A673 (cell line): ENCODE data around the gene FHIT. TPM values are rescaled to one million over a fixed set of nuclear protein-coding genes. Genes with fewer than 3 reads are reported as not detected.

ENCODE experiments used
- BruUV-seq: library from RNA; stranded (reverse); fragments of 400-500 nt; replicated peaks from 2 replicates; lab custom pipeline; 2021; lab: Mats Ljungman, UMichigan
- CTCF ChIA-PET: fragments of 300-600 bp; sonication (Branson Sonifier 250); formaldehyde crosslinking; loops from one replicate; lab custom pipeline; 2022; ENCODE audit warnings: antibody characterized with exemption; lab: Charles Lee
- POLR2A ChIA-PET: fragments of 300-600 bp; sonication (Branson Sonifier 250); formaldehyde crosslinking; loops from one replicate; lab custom pipeline; 2022; ENCODE audit warnings: antibody characterized with exemption; ENCODE audit not compliant: low non-redundant PET; lab: Charles Lee
- DNase-seq: peaks from one replicate; pipeline ENCODE4 v3.0.0-alpha.2; 2015; ENCODE audit warnings: low spot score
- H3K27ac ChIP-seq: fragments of 200-600 bp; sonication (generic); 2 replicates; pipeline ENCODE4 v1.5.1; 2016; ENCODE audit warnings: mixed run types, low read depth, mild to moderate bottlenecking, mixed read lengths, antibody characterized with exemption, low read length; ENCODE audit not compliant: poor library complexity, severe bottlenecking
- H3K27me3 ChIP-seq: fragments of 200-600 bp; sonication (generic); replicated peaks from 2 replicates; pipeline ENCODE4 v1.6.1; 2017; ENCODE audit warnings: mixed run types, low read depth, mild to moderate bottlenecking, mixed read lengths, antibody characterized with exemption, low read length; ENCODE audit not compliant: insufficient read depth, poor library complexity
- H3K36me3 ChIP-seq: fragments of 200-600 bp; sonication (generic); 2 replicates; pipeline ENCODE4 v1.6.1; 2016; ENCODE audit warnings: mixed run types, mild to moderate bottlenecking, mixed read lengths, antibody characterized with exemption, low read length; ENCODE audit not compliant: insufficient read depth, poor library complexity, severe bottlenecking
- H3K4me1 ChIP-seq: fragments of 200-600 bp; sonication (generic); 2 replicates; pipeline ENCODE4 v1.6.1; 2017; ENCODE audit warnings: mixed run types, mild to moderate bottlenecking, mixed read lengths, antibody characterized with exemption, low read length; ENCODE audit not compliant: insufficient read depth, poor library complexity, severe bottlenecking
- H3K4me3 ChIP-seq: fragments of 200-600 bp; sonication (generic); 2 replicates; pipeline ENCODE4 v1.5.1; 2016; ENCODE audit warnings: low read depth, mixed run types, mild to moderate bottlenecking, mixed read lengths, low read length; ENCODE audit not compliant: poor library complexity, severe bottlenecking
- H3K9me3 ChIP-seq: fragments of 200-600 bp; sonication (generic); 2 replicates; pipeline ENCODE4 v1.6.1; 2016; ENCODE audit warnings: mixed run types, low read depth, mild to moderate bottlenecking, mixed read lengths, antibody characterized with exemption, low read length; ENCODE audit not compliant: poor library complexity, severe bottlenecking
- CTCF ChIP-seq: fragments of 300-800, 200-600 bp; sonication (generic); conservative IDR thresholded peaks from 2 replicates; pipeline ENCODE4 v1.5.1; 2017; ENCODE audit warnings: low read depth, mild to moderate bottlenecking, antibody characterized with exemption, low read length, moderate library complexity, mixed read lengths
- EZH2 ChIP-seq: fragments of 200-600 bp; sonication (generic); IDR thresholded peaks from 2 replicates; pipeline ENCODE4 v1.6.1; 2017; ENCODE audit warnings: borderline replicate concordance, low read depth, mild to moderate bottlenecking, mixed read lengths, antibody characterized with exemption, low read length; ENCODE audit not compliant: poor library complexity, severe bottlenecking
- intact Hi-C: fragments of 100-400 bp; cut with micrococcal nuclease; formaldehyde crosslinking; loops from one replicate; pipeline ENCODE4 v1.10.0; 2022; ENCODE audit not compliant: unreplicated experiment
- total RNA-seq: library from RNA; stranded (reverse); gene quantifications from 2 replicates; pipeline ENCODE4 v1.2.3, GENCODE V29; 2021

FHIT gene
- total RNA-seq, 1 experiment from 2014 or later = not detected

- ChIA-PET CTCF (no interaction called here), POLR2A (no interaction called here)
- no peak overlapping the region for H3K27ac ChIP-seq
- DNase-seq = no peak
- H3K27me3 ChIP-seq = no peaks in the 10 kb centered on the region
- H3K4me1 ChIP-seq = no peaks in the 10 kb centered on the region
- BruUV-seq = no TSS peak
- no peak overlapping the region for H3K4me3 ChIP-seq
- TF ChIP-seq EZH2 (no peak), CTCF (no peak)
- intact Hi-C loops = no loop called here
- H3K9me3 ChIP-seq = no peaks in the 10 kb centered on the region
- no peaks in the 10 kb centered on the region for H3K36me3 ChIP-seq
These were observed 1024.3 kb downstream of the FHIT start for GRCh38 chr3:60226912-60227311.

GRCh38 chr3:60225848-60226247 lies 1025.4 kb downstream of the FHIT start:
- no peak overlapping the region for H3K4me3 ChIP-seq
- intact Hi-C loops = no loop called here
- no peaks in the 10 kb centered on the region for H3K27me3 ChIP-seq
- ChIA-PET CTCF (no interaction called here), POLR2A (no interaction called here)
- H3K4me1 ChIP-seq = no peaks in the 10 kb centered on the region
- no peaks in the 10 kb centered on the region for H3K36me3 ChIP-seq
- no peak overlapping the region for H3K27ac ChIP-seq
- TF ChIP-seq CTCF = no peak
- TF ChIP-seq EZH2 = no peak
- no peak for DNase-seq
- no TSS peak for BruUV-seq
- no peaks in the 10 kb centered on the region for H3K9me3 ChIP-seq

DNA sequence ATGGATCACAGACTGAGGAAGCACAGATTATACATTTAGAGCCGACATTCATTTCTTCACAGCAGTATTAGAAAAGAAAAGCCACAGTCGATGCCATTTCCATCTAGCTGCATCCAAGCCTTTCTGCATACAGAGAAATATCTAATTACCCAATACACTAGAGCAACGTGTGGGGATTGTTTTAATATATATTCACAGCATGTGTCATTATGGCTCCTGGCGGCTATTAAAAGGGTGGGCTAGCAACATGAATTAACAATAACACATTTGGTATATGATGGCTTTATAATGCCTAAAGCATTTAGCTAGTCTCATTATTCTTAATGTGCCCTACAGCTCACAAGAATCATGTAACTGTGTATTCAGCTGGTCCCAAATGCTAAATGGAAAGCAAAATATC lies 1030.5 kb downstream of the FHIT start:
- Histone ChIP-seq H3K9me3 (no peaks in the 10 kb centered on the region), H3K4me3 (no peak overlapping the region), H3K4me1 (no peaks in the 10 kb centered on the region), H3K27ac (no peak overlapping the region), H3K36me3 (no peaks in the 10 kb centered on the region), H3K27me3 (no peaks in the 10 kb centered on the region)
- CTCF ChIA-PET = no interaction called here
- no peak for DNase-seq
- intact Hi-C loops = no loop called here
- POLR2A ChIA-PET = no interaction called here
- TF ChIP-seq EZH2 (no peak), CTCF (no peak)
- BruUV-seq = no TSS peak
